HUES48 (cell line): Measurements from ENCODE around the gene TMEM178A.
"Not testable (repeated sequence)": the region's sequence is repeated elsewhere in the genome, so short reads cannot be mapped to it uniquely, and the experiment has no call there.

Experiments
- H3K27ac ChIP-seq: one replicate; pipeline ENCODE4 v1.7.0; 2013; ENCODE audit warnings: low read depth, low read length, inconsistent platforms
- H3K27me3 ChIP-seq: 2 replicates; pipeline ENCODE4 v1.6.1; 2013; ENCODE audit warnings: mild to moderate bottlenecking, low read length; ENCODE audit not compliant: control insufficient read depth, insufficient read depth
- H3K36me3 ChIP-seq: 2 replicates; pipeline ENCODE4 v1.6.1; 2013; ENCODE audit warnings: low read length; ENCODE audit not compliant: control insufficient read depth, insufficient read depth
- H3K4me1 ChIP-seq: 2 replicates; pipeline ENCODE4 v1.6.1; 2013; ENCODE audit warnings: mild to moderate bottlenecking, low read length; ENCODE audit not compliant: control insufficient read depth, insufficient read depth
- H3K4me3 ChIP-seq: 2 replicates; pipeline ENCODE4 v1.5.1; 2013; ENCODE audit warnings: mild to moderate bottlenecking, low read depth, low read length
- H3K9ac ChIP-seq: 2 replicates; pipeline ENCODE4 v1.6.1; 2013; ENCODE audit warnings: mild to moderate bottlenecking, low read depth, low read length, moderate library complexity
- H3K9me3 ChIP-seq: 2 replicates; pipeline ENCODE4 v1.6.1; 2013; ENCODE audit warnings: low read length; ENCODE audit not compliant: control insufficient read depth, insufficient read depth

Gene TMEM178A

GRCh38 chr2:39665811-39666490 is at the start of gene TMEM178A:
Gene TMEM178A, plus strand, starts transcription at chr2:39665917. Its CDS starts 58 bp downstream, at chr2:39665975.
- Histone ChIP-seq H3K4me3 (peak within 1 kb of the TSS; percentile 82), H3K9me3 (no peaks in the 10 kb centered on the region), H3K27ac (no peak within 1 kb of the TSS), H3K36me3 (no peaks in the 10 kb centered on the region), H3K27me3 (peaks cover 47% of the 10 kb centered on the region), H3K9ac (peak within 1 kb of the TSS; percentile 30), H3K4me1 (peaks cover 13% of the 10 kb centered on the region; the same call in 1 of the 2 replicates)

DNA sequence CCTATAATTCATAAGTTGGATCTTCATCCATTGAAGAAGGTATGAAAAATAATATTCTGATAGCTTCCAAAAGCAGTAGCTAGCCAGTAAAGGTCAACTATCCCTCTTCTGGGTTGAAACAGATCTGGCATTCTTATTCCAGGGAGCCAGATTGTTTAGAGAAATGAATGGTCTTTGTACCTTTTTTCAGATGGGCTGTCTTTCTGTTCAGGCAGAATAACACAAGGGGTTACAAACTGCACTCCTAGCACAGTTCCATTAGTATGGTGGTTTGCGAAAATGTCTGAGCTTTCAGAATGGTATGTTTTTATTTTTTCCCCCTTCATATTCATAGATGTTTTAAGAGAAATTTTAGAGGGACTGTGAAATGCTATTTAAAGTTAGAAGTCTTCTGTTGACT is 47.5 kb upstream of the TMEM178A start:
- 0 out of 2 replicates have a peak, but pooled peaks cover 7% of the 10 kb centered on the region for H3K4me1 ChIP-seq
- no peaks in the 10 kb centered on the region for H3K27me3 ChIP-seq
- no peaks in the 10 kb centered on the region for H3K36me3 ChIP-seq
- H3K4me3 ChIP-seq, result no peak overlapping the region
- no peaks in the 10 kb centered on the region for H3K9me3 ChIP-seq
- H3K27ac ChIP-seq, result no peak overlapping the region
- H3K9ac ChIP-seq, result no peak overlapping the region

DNA sequence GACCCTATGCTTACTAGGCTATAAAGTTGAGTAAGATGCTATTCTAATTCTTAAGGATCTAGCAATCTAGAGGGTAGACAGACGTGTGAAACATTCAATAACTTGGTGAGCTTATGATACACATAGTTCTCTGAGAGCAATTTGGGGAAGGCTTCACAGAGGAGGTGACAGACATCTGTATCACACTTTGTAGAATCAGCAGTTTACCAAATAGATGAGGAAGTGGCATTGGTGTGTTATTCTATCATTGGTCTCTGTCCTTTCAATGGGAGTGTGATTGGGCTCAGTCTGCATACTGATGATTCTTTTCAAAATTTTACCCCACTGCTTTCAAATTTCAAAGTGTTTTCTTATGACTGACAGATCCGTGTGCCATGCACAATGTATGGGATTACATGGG is 47.0 kb upstream of the TMEM178A start:
- Histone ChIP-seq H3K36me3 (no peaks in the 10 kb centered on the region), H3K4me1 (0 out of 2 replicates have a peak, but pooled peaks cover 7% of the 10 kb centered on the region), H3K4me3 (no peak overlapping the region), H3K9ac (no peak overlapping the region), H3K9me3 (no peaks in the 10 kb centered on the region), H3K27ac (no peak overlapping the region), H3K27me3 (no peaks in the 10 kb centered on the region)

- no peak overlapping the region for H3K9ac ChIP-seq
- no peak overlapping the region for H3K27ac ChIP-seq
- no peaks in the 10 kb centered on the region for H3K36me3 ChIP-seq
- H3K9me3 ChIP-seq, result no peaks in the 10 kb centered on the region
- no peak overlapping the region for H3K4me3 ChIP-seq
- peaks cover 8% of the 10 kb centered on the region; the same call in 1 of the 2 replicates for H3K4me1 ChIP-seq
- H3K27me3 ChIP-seq, result no peaks in the 10 kb centered on the region
Measured at GRCh38 chr2:39620067-39620466, 45.6 kb upstream of the TMEM178A start.

DNA sequence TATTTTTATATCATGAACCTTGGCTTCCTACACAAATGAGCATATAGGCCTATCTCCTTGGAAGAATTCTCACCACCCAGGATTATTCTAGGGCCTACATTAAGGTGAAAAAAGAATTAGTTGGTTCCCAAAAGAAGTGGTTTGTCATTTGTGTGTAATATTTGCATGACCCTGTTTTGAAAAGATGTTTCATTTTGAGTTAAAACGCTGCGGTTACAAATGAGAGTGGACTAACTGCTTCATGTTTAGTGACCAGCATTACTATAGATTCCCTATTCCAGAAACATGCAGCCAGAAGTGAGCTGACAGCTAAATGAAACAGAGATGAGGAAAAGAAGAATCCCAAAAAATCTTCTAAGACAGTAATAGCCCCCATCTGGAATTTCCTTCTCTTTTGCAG is 44.1 kb upstream of the TMEM178A start:
- H3K4me1 ChIP-seq, result peaks cover 8% of the 10 kb centered on the region
- no peaks in the 10 kb centered on the region for H3K9me3 ChIP-seq
- H3K36me3 ChIP-seq, result no peaks in the 10 kb centered on the region
- no peak overlapping the region for H3K9ac ChIP-seq
- H3K27me3 ChIP-seq, result no peaks in the 10 kb centered on the region
- H3K27ac ChIP-seq, result no peak overlapping the region
- no peak overlapping the region for H3K4me3 ChIP-seq

GRCh38 chr2:39622860-39623259 is 42.9 kb upstream of the TMEM178A start:
- Histone ChIP-seq H3K4me1 (peaks cover 8% of the 10 kb centered on the region), H3K36me3 (no peaks in the 10 kb centered on the region)

GRCh38 chr2:39623917-39624316 is 41.8 kb upstream of the TMEM178A start:
- Histone ChIP-seq H3K9ac (no peak overlapping the region), H3K27me3 (no peaks in the 10 kb centered on the region), H3K27ac (no peak overlapping the region), H3K4me1 (peaks cover 8% of the 10 kb centered on the region), H3K9me3 (peaks cover 5% of the 10 kb centered on the region; the same call in 1 of the 2 replicates), H3K4me3 (no peak overlapping the region), H3K36me3 (no peaks in the 10 kb centered on the region)

More at GRCh38 chr2:39622860-39623259, 42.9 kb upstream of the TMEM178A start:
- H3K9me3 ChIP-seq, result peaks cover 5% of the 10 kb centered on the region; the same call in 1 of the 2 replicates
- no peak overlapping the region for H3K9ac ChIP-seq
- H3K27ac ChIP-seq, result no peak overlapping the region
- no peak overlapping the region for H3K4me3 ChIP-seq
- H3K27me3 ChIP-seq, result no peaks in the 10 kb centered on the region

GRCh38 chr2:39625193-39625926 is 40.4 kb upstream of the TMEM178A start:
- H3K36me3 ChIP-seq, result no peaks in the 10 kb centered on the region
- no peaks in the 10 kb centered on the region for H3K27me3 ChIP-seq
- H3K27ac ChIP-seq, result peak overlapping the region; percentile 32
- H3K9ac ChIP-seq, result no peak overlapping the region
- peaks cover 8% of the 10 kb centered on the region for H3K4me1 ChIP-seq
- H3K4me3 ChIP-seq, result no peak overlapping the region
- peaks cover 5% of the 10 kb centered on the region; the same call in 1 of the 2 replicates for H3K9me3 ChIP-seq

GRCh38 chr2:39625927-39626270 is 39.8 kb upstream of the TMEM178A start:
- Histone ChIP-seq H3K9me3 (peaks cover 5% of the 10 kb centered on the region; the same call in 1 of the 2 replicates), H3K9ac (no peak overlapping the region), H3K27me3 (no peaks in the 10 kb centered on the region), H3K27ac (peak overlapping the region; percentile 32), H3K36me3 (no peaks in the 10 kb centered on the region), H3K4me3 (no peak overlapping the region), H3K4me1 (peaks cover 8% of the 10 kb centered on the region)

GRCh38 chr2:39628346-39628745 is 37.4 kb upstream of the TMEM178A start:
- not testable (repeated sequence) for H3K36me3 ChIP-seq, H3K27ac ChIP-seq, H3K4me1 ChIP-seq, H3K9me3 ChIP-seq, H3K27me3 ChIP-seq, H3K4me3 ChIP-seq, H3K9ac ChIP-seq

- Histone ChIP-seq H3K9me3 (peaks cover 5% of the 10 kb centered on the region; the same call in 1 of the 2 replicates), H3K36me3 (no peaks in the 10 kb centered on the region), H3K4me1 (peaks cover 8% of the 10 kb centered on the region), H3K27ac (no peak overlapping the region), H3K4me3 (no peak overlapping the region), H3K9ac (no peak overlapping the region), H3K27me3 (no peaks in the 10 kb centered on the region)
Measured at GRCh38 chr2:39629646-39630045, 36.1 kb upstream of the TMEM178A start.
